ENCODE results near the gene SDK1. TPM values are rescaled to one million over a fixed set of nuclear protein-coding genes. Genes with fewer than 3 reads are reported as not detected.

SDK1 gene
- total and polyA plus RNA-seq, 2 of the 8 experiments (the other 6 are each of a cell fraction or from before 2014, with no cell fraction given), result 3.3 to 7.2 TPM

GRCh38 chr7:3592401-3593134 is 291.5 kb downstream of the SDK1 start:
- H3K4me3 ChIP-seq (ENCODE audit: extremely low read depth in 1 of 4, insufficient read depth in 2 of 4, low read depth in 3 of 4, low read length in 4 of 4), result no peak overlapping the region
- 82% methylated on average over 11 of the region's 11 CpGs; no CpG with 5 or more reads in 1 of the 2 experiments for WGBS, 2 experiments (ENCODE audit: extremely low coverage in 1 of 2, insufficient coverage in 1 of 2, insufficient read length in 1 of 2, insufficient replicate concordance in 2 of 2, low coverage in 1 of 2, low lambda C conversion rate in 2 of 2, missing lambda C conversion rate in 1 of 2)
- H2BK12ac ChIP-seq (ENCODE audit: low read depth, low read length), result no peak overlapping the region
- H3K4ac ChIP-seq (replicated peaks; ENCODE audit: insufficient read length, low read depth, low read length), result no peak overlapping the region
- H2BK15ac ChIP-seq (ENCODE audit: low read length), result no peak overlapping the region
- ChIA-PET POLR2A (ENCODE audit: partially characterized antibody) (no interaction called here), CTCF (ENCODE audit: partially characterized antibody) (interaction anchor here (1.0 to 1.7 kb wide), 7 partner anchors 12 to 129 kb away, joined by 3 to 6 read pairs (median 4); no protein-coding TSS in a partner anchor)
- FAIRE-seq, result no peak
- no peaks in the 10 kb centered on the region for H3K36me3 ChIP-seq (ENCODE audit: control insufficient read depth in 2 of 4, insufficient read depth in 4 of 4, low read length in 3 of 4)
- peak overlapping the region in 1 of 2 experiments; percentile 10; a peak in 1 of 4 replicates for H3K4me2 ChIP-seq (ENCODE audit: insufficient read depth in 1 of 2, low read depth in 2 of 2, low read length in 2 of 2)
- H3K79me1 ChIP-seq (ENCODE audit: low read depth, low read length), result no peaks in the 10 kb centered on the region
- DNase-seq (ENCODE audit: low read depth in 1 of 2, low spot score in 2 of 2), result no peak
- H4K8ac ChIP-seq (ENCODE audit: extremely low read depth, insufficient read depth, low read length), result no peak overlapping the region
- no peaks in the 10 kb centered on the region for H3K23me2 ChIP-seq (ENCODE audit: low read depth, low read length)
- H3K9me3 ChIP-seq (ENCODE audit: insufficient read depth in 2 of 2, low read depth in 1 of 2, low read length in 1 of 2), result no peaks in the 10 kb centered on the region
- no peaks in the 10 kb centered on the region for H3K79me2 ChIP-seq (ENCODE audit: control insufficient read depth in 1 of 2, insufficient read depth in 2 of 2, low read length in 2 of 2)
- H4K91ac ChIP-seq (replicated peaks; ENCODE audit: insufficient read length, low read length), result no peak overlapping the region
- no peak overlapping the region for H3K14ac ChIP-seq (ENCODE audit: insufficient read length)
- H2BK120ac ChIP-seq (replicated peaks; ENCODE audit: low read depth, low read length), result no peak overlapping the region
- H3K4me1 ChIP-seq (replicated peaks in 1 of 4; ENCODE audit: control insufficient read depth in 3 of 4, insufficient read depth in 4 of 4, low read length in 3 of 4), result peaks cover 3 to 12% (median 10%) of the 10 kb centered on the region in 4 experiments; a peak in 6 of 7 replicates
- no peak overlapping the region for H3K18ac ChIP-seq (ENCODE audit: extremely low read depth, low read length)
- H3K9ac ChIP-seq (replicated peaks in 1 of 4; ENCODE audit: extremely low read depth in 1 of 4, low read depth in 3 of 4, low read length in 3 of 4), result no peak overlapping the region
- H2AK5ac ChIP-seq (ENCODE audit: low read depth, low read length), result no peak overlapping the region
- no peak overlapping the region for H2BK20ac ChIP-seq (ENCODE audit: low read length)
- no peak overlapping the region for H3K27ac ChIP-seq (ENCODE audit: low read depth, low read length)
- no peak overlapping the region for H4K5ac ChIP-seq (ENCODE audit: insufficient read length, low read depth, low read length)
- H2AFZ ChIP-seq (ENCODE audit: low read length), result no peak overlapping the region
- no peak for TF ChIP-seq MAFK (IDR thresholded peaks at IDR 0.05; ENCODE audit: low read depth, low read length)
- no peak for TF ChIP-seq BACH1 (IDR thresholded peaks at IDR 0.05; ENCODE audit: low read length)
- no peak for TF ChIP-seq ATF3 (IDR thresholded peaks at IDR 0.05; ENCODE audit: insufficient read depth, low read depth, low read length)
- no peak for TF ChIP-seq JUN (IDR thresholded peaks at IDR 0.05; ENCODE audit: low read depth, low read length)
- no peak overlapping the region for H3K23ac ChIP-seq (ENCODE audit: insufficient read length)
- no peaks in the 10 kb centered on the region for H4K20me1 ChIP-seq (replicated peaks in 1 of 2; ENCODE audit: control insufficient read depth in 1 of 2, insufficient read depth in 2 of 2, low read length in 2 of 2)
- H2BK5ac ChIP-seq (ENCODE audit: low read depth, low read length), result no peak overlapping the region
- no peaks in the 10 kb centered on the region for H3K27me3 ChIP-seq (replicated peaks in 1 of 4; ENCODE audit: control insufficient read depth in 3 of 4, extremely low read depth in 1 of 4, insufficient read depth in 3 of 4, low read length in 3 of 4)
- no peak overlapping the region for H3K56ac ChIP-seq (replicated peaks; ENCODE audit: insufficient read length, low read depth, low read length)
